ENCODE measurements around the gene SBF2.

The SBF2 gene

GRCh38 chr11:10328314-10329098 lies 34.5 kb upstream of the SBF2 start:
- Histone ChIP-seq H4K20me1 (ENCODE audit: insufficient read depth, low read length) (no peaks in the 10 kb centered on the region), H3K27me3 (ENCODE audit: insufficient read depth, low read length) (no peaks in the 10 kb centered on the region), H3K4me2 (ENCODE audit: low read length) (no peak overlapping the region), H3K9me3 (ENCODE audit: low read length) (no peaks in the 10 kb centered on the region), H3K27ac (ENCODE audit: low read depth, low read length, poor library complexity, severe bottlenecking) (no peak overlapping the region), H3K79me2 (ENCODE audit: insufficient read depth, low read length) (no peaks in the 10 kb centered on the region), H3K4me3 (ENCODE audit: low read depth, low read length, poor library complexity, severe bottlenecking) (no peak overlapping the region), H3K4me1 (ENCODE audit: insufficient read depth, low read length, severe bottlenecking) (no peaks in the 10 kb centered on the region), H3K9me2 (ENCODE audit: low read depth, low read length) (no peaks in the 10 kb centered on the region), H3F3A (ENCODE audit: insufficient read depth, low read length) (no peaks in the 10 kb centered on the region), H3K36me3 (ENCODE audit: insufficient read depth, low read length) (peaks cover 16% of the 10 kb centered on the region; the same call in 1 of the 2 replicates), H2AFZ (ENCODE audit: low read length) (no peak overlapping the region), H3K9ac (ENCODE audit: low read length) (no peak overlapping the region)
- TF ChIP-seq EZH2 (IDR thresholded peaks at IDR 0.05; ENCODE audit: borderline replicate concordance, low read length): no peak
- no peak for TF ChIP-seq CTCF (IDR thresholded peaks at IDR 0.05; ENCODE audit: low read length)

GRCh38 chr11:10327254-10327653 lies 33.2 kb upstream of the SBF2 start:
- Histone ChIP-seq H3K79me2 (ENCODE audit: insufficient read depth, low read length) (no peaks in the 10 kb centered on the region), H3K4me1 (ENCODE audit: insufficient read depth, low read length, severe bottlenecking) (peaks cover 9% of the 10 kb centered on the region), H3K4me2 (ENCODE audit: low read length) (no peak overlapping the region), H2AFZ (ENCODE audit: low read length) (no peak overlapping the region), H3K36me3 (ENCODE audit: insufficient read depth, low read length) (peaks cover 13% of the 10 kb centered on the region; the same call in 1 of the 2 replicates), H3K4me3 (ENCODE audit: low read depth, low read length, poor library complexity, severe bottlenecking) (no peak overlapping the region), H3K9ac (ENCODE audit: low read length) (no peak overlapping the region), H3K9me3 (ENCODE audit: low read length) (no peaks in the 10 kb centered on the region), H3K27ac (ENCODE audit: low read depth, low read length, poor library complexity, severe bottlenecking) (no peak overlapping the region), H3K9me2 (ENCODE audit: low read depth, low read length) (no peaks in the 10 kb centered on the region), H3K27me3 (ENCODE audit: insufficient read depth, low read length) (no peaks in the 10 kb centered on the region), H3F3A (ENCODE audit: insufficient read depth, low read length) (no peaks in the 10 kb centered on the region), H4K20me1 (ENCODE audit: insufficient read depth, low read length) (no peaks in the 10 kb centered on the region)
- TF ChIP-seq CTCF (IDR thresholded peaks at IDR 0.05; ENCODE audit: low read length) (no peak), EZH2 (IDR thresholded peaks at IDR 0.05; ENCODE audit: borderline replicate concordance, low read length) (no peak)

- Histone ChIP-seq H3K9me3 (ENCODE audit: low read length) (no peaks in the 10 kb centered on the region), H3F3A (ENCODE audit: insufficient read depth, low read length) (no peaks in the 10 kb centered on the region), H3K4me2 (ENCODE audit: low read length) (no peak overlapping the region), H3K79me2 (ENCODE audit: insufficient read depth, low read length) (no peaks in the 10 kb centered on the region), H2AFZ (ENCODE audit: low read length) (no peak overlapping the region), H3K4me1 (ENCODE audit: insufficient read depth, low read length, severe bottlenecking) (peaks cover 17% of the 10 kb centered on the region), H3K9me2 (ENCODE audit: low read depth, low read length) (no peaks in the 10 kb centered on the region), H3K27me3 (ENCODE audit: insufficient read depth, low read length) (no peaks in the 10 kb centered on the region), H3K4me3 (ENCODE audit: low read depth, low read length, poor library complexity, severe bottlenecking) (no peak overlapping the region), H3K36me3 (ENCODE audit: insufficient read depth, low read length) (0 out of 2 replicates have a peak, but pooled peaks cover 5% of the 10 kb centered on the region), H4K20me1 (ENCODE audit: insufficient read depth, low read length) (no peaks in the 10 kb centered on the region), H3K27ac (ENCODE audit: low read depth, low read length, poor library complexity, severe bottlenecking) (no peak overlapping the region), H3K9ac (ENCODE audit: low read length) (no peak overlapping the region)
- TF ChIP-seq EZH2 (IDR thresholded peaks at IDR 0.05; ENCODE audit: borderline replicate concordance, low read length) (no peak), CTCF (IDR thresholded peaks at IDR 0.05; ENCODE audit: low read length) (no peak)
Observed at GRCh38 chr11:10326012-10326964, 32.3 kb upstream of the SBF2 start.

Measured in OCI-LY1 (cell line).